SK-N-MC (cell line): Measurements from ENCODE around the gene PELI3.

Experiments
- DNase-seq: peaks from one replicate; pipeline ENCODE4 v3.0.0-alpha.2; 2011; ENCODE audit warnings: low read depth, low spot score
- H3K27ac ChIP-seq: fragments of 200-600 bp; sonication (generic); 2 replicates; pipeline ENCODE4 v1.5.1; 2016; ENCODE audit warnings: mixed run types
- H3K36me3 ChIP-seq: fragments of 200-600 bp; sonication (generic); 2 replicates; pipeline ENCODE4 v1.6.1; 2017; ENCODE audit warnings: antibody characterized with exemption, low read length, mixed read lengths; ENCODE audit not compliant: insufficient read depth
- H3K4me3 ChIP-seq: fragments of 200-600 bp; sonication (generic); 2 replicates; pipeline ENCODE4 v1.5.1; 2016
- H3K9ac ChIP-seq: fragments of 200-600 bp; sonication (generic); 2 replicates; pipeline ENCODE4 v1.8.0; 2017; ENCODE audit warnings: mixed run types, mixed read lengths; ENCODE audit not compliant: insufficient read length
- H3K9me3 ChIP-seq: fragments of 200-600 bp; sonication (generic); 2 replicates; pipeline ENCODE4 v1.6.1; 2017; ENCODE audit warnings: low read depth, mild to moderate bottlenecking, antibody characterized with exemption, low read length, moderate library complexity, mixed read lengths
- EZH2 ChIP-seq: fragments of 200-600 bp; sonication (generic); IDR thresholded peaks from one replicate; pipeline ENCODE4 v1.6.1; 2017; ENCODE audit warnings: antibody characterized with exemption
- FOXP2 ChIP-seq: optimal IDR thresholded peaks from 2 replicates; pipeline ENCODE3; 2011; ENCODE audit warnings: mild to moderate bottlenecking, moderate library complexity; ENCODE audit not compliant: insufficient read depth; ENCODE audit errors: extremely low read length, control extremely low read depth
- POLR2AphosphoS5 ChIP-seq: IDR thresholded peaks from 2 replicates; pipeline ENCODE4 v1.6.1; 2012; ENCODE audit warnings: mild to moderate bottlenecking, low read depth, low read length, borderline replicate concordance

The PELI3 gene

GRCh38 chr11:66476841-66477251 lies 10.1 kb downstream of the PELI3 start:
- no peaks in the 10 kb centered on the region for H3K36me3 ChIP-seq
- DNase-seq = no peak
- H3K4me3 ChIP-seq = no peak overlapping the region
- no peaks in the 10 kb centered on the region for H3K9me3 ChIP-seq
- no peak overlapping the region for H3K9ac ChIP-seq
- H3K27ac ChIP-seq = no peak overlapping the region
- TF ChIP-seq EZH2 (no peak), POLR2AphosphoS5 (no peak), FOXP2 (no peak)

- Histone ChIP-seq H3K27ac (no peak overlapping the region), H3K4me3 (no peak overlapping the region), H3K36me3 (no peaks in the 10 kb centered on the region), H3K9me3 (no peaks in the 10 kb centered on the region), H3K9ac (no peak overlapping the region)
- no peak for DNase-seq
- TF ChIP-seq POLR2AphosphoS5 (no peak), FOXP2 (no peak), EZH2 (no peak)
Measured at GRCh38 chr11:66477263-66478201, 10.8 kb downstream of the PELI3 start.

GRCh38 chr11:66478729-66479393 lies 12.2 kb downstream of the PELI3 start:
- peak overlapping the region; percentile 90 for H3K4me3 ChIP-seq
- no peak overlapping the region for H3K27ac ChIP-seq
- H3K9ac ChIP-seq = peak overlapping the region; percentile 94
- no peak for DNase-seq
- H3K36me3 ChIP-seq = no peaks in the 10 kb centered on the region
- H3K9me3 ChIP-seq = no peaks in the 10 kb centered on the region
- TF ChIP-seq FOXP2 (no peak), POLR2AphosphoS5 (no peak), EZH2 (no peak)

GRCh38 chr11:66479394-66480116 lies 12.8 kb downstream of the PELI3 start:
- no peak for TF ChIP-seq POLR2AphosphoS5
- no peak for TF ChIP-seq EZH2
- TF ChIP-seq FOXP2 = no peak
- H3K36me3 ChIP-seq = no peaks in the 10 kb centered on the region
- peak overlapping the region; percentile 94 for H3K9ac ChIP-seq
- no peaks in the 10 kb centered on the region for H3K9me3 ChIP-seq
- H3K27ac ChIP-seq = peak overlapping the region; percentile 77; the same call in 1 of the 2 replicates
- DNase-seq = no peak
- peak overlapping the region; percentile 90 for H3K4me3 ChIP-seq

- Histone ChIP-seq H3K9me3 (no peaks in the 10 kb centered on the region), H3K27ac (peak within 1 kb of the TSS; percentile 77; the same call in 1 of the 2 replicates), H3K36me3 (no peaks in the 10 kb centered on the region), H3K9ac (peak within 1 kb of the TSS; percentile 94), H3K4me3 (peak within 1 kb of the TSS; percentile 90)
- peak; percentile 78; the same call in 1 of the 2 replicates for TF ChIP-seq POLR2AphosphoS5
- TF ChIP-seq EZH2 = no peak
- no peak for TF ChIP-seq FOXP2
- DNase-seq = peak; percentile 50
Measured at GRCh38 chr11:66480117-66480938, 13.6 kb downstream of the PELI3 start, which contains the start of gene DPP3. TSS of gene DPP3 (plus strand) at chr11:66480434. CDS start at chr11:66482201, 1,767 bp downstream.

- TF ChIP-seq FOXP2 = no peak
- no peak for TF ChIP-seq EZH2
- no peak for TF ChIP-seq POLR2AphosphoS5
- DNase-seq = no peak
- Histone ChIP-seq H3K4me3 (no peak overlapping the region), H3K36me3 (no peaks in the 10 kb centered on the region; the same call in 1 of the 2 replicates), H3K27ac (no peak overlapping the region), H3K9ac (no peak overlapping the region), H3K9me3 (no peaks in the 10 kb centered on the region)
Measured at GRCh38 chr11:66484806-66485380, 18.2 kb downstream of the PELI3 start.

GRCh38 chr11:66488957-66489356 lies 22.3 kb downstream of the PELI3 start:
- Histone ChIP-seq H3K9me3 (no peaks in the 10 kb centered on the region), H3K9ac (no peak overlapping the region), H3K27ac (no peak overlapping the region), H3K36me3 (peaks cover 9% of the 10 kb centered on the region; the same call in 1 of the 2 replicates), H3K4me3 (no peak overlapping the region)
- TF ChIP-seq FOXP2 (no peak), EZH2 (no peak), POLR2AphosphoS5 (no peak)
- no peak for DNase-seq
